DND-41 (cell line): ENCODE data around the gene IL15.

Experiments used
- ATAC-seq: fragments of 200-7000 bp; cut with Tn5 transposase; 3 replicates; pipeline ENCODE4 v1.9.1; 2021; ENCODE audit warnings: low read depth; ENCODE audit not compliant: insufficient read depth
- DNase-seq: peaks from one replicate; pipeline ENCODE4 v3.0.0-alpha.2; 2020
- H2AFZ ChIP-seq: 2 replicates; pipeline ENCODE4 v1.6.0; 2012; ENCODE audit warnings: low read depth, low read length
- H3K27ac ChIP-seq: 2 replicates; pipeline ENCODE4 v1.5.1; 2012; ENCODE audit warnings: low read length, inconsistent platforms
- H3K27me3 ChIP-seq: fragments of 200-600 bp; sonication (generic); 2 replicates; pipeline ENCODE4 v1.6.0; 2012; ENCODE audit warnings: low read length, mild to moderate bottlenecking, inconsistent platforms; ENCODE audit not compliant: insufficient read depth, poor library complexity
- H3K36me3 ChIP-seq: 2 replicates; pipeline ENCODE4 v1.5.1; 2012; ENCODE audit warnings: low read length, inconsistent platforms; ENCODE audit not compliant: insufficient read depth
- H3K4me1 ChIP-seq: 2 replicates; pipeline ENCODE4 v1.5.1; 2012; ENCODE audit warnings: mild to moderate bottlenecking, low read length; ENCODE audit not compliant: insufficient read depth
- H3K4me2 ChIP-seq: 2 replicates; pipeline ENCODE4 v1.6.0; 2012; ENCODE audit warnings: mild to moderate bottlenecking, moderate library complexity, low read length, inconsistent platforms; ENCODE audit not compliant: insufficient read depth
- H3K4me3 ChIP-seq, 2 experiments: fragments of 200-600 bp in 1 of 2; shearing (Covaris generic) in 1 of 2; 2 replicates each; pipeline ENCODE4 v1.5.1; 2012 to 2016; ENCODE audit warnings: inconsistent platforms in 2 of 2, low read length in 2 of 2, mild to moderate bottlenecking in 2 of 2, low read depth in 1 of 2, moderate library complexity in 1 of 2
- H3K79me2 ChIP-seq: 2 replicates; pipeline ENCODE4 v1.6.0; 2012; ENCODE audit warnings: low read length, inconsistent platforms; ENCODE audit not compliant: insufficient read depth
- H3K9ac ChIP-seq: 2 replicates; pipeline ENCODE4 v1.6.0; 2012; ENCODE audit warnings: low read depth, mild to moderate bottlenecking, inconsistent platforms, low read length, moderate library complexity
- H3K9me3 ChIP-seq: 2 replicates; pipeline ENCODE4 v1.5.1; 2012; ENCODE audit warnings: low read length, moderate library complexity, mild to moderate bottlenecking, inconsistent platforms; ENCODE audit not compliant: insufficient read depth, severe bottlenecking
- H4K20me1 ChIP-seq: 2 replicates; pipeline ENCODE4 v1.6.0; 2012; ENCODE audit warnings: low read length; ENCODE audit not compliant: insufficient read depth
- CTCF ChIP-seq: IDR thresholded peaks from 2 replicates; pipeline ENCODE4 v1.5.1; 2012; ENCODE audit warnings: borderline replicate concordance, low read length, moderate library complexity, mild to moderate bottlenecking; ENCODE audit not compliant: poor library complexity, severe bottlenecking; ENCODE audit errors: extremely low read depth
- EZH2 ChIP-seq: IDR thresholded peaks from 3 replicates; pipeline ENCODE4 v1.6.1; 2012; ENCODE audit warnings: borderline replicate concordance, low read depth, mild to moderate bottlenecking, moderate library complexity, low read length, inconsistent platforms; ENCODE audit not compliant: severe bottlenecking

IL15 gene

DNA sequence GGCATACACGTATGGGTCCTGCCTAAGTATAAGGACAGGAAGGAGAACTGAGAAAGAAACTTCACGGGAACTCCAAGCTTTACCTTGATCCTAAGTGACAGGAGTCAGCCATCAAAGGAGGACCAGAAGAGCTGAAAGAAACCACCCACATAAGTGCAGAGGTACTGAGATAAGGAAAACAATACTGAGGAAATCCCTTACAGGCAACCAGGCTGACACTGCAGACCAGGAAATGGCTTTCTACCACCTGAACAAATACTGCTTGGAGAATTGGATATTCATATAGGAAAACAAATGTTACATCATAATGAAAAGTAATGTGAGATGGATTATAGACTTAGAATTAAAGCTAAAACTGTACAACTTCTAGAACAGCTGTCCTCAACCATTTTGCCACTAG is 127.0 kb downstream of the IL15 start:
- Histone ChIP-seq H3K27ac (no peak overlapping the region), H3K36me3 (no peaks in the 10 kb centered on the region), H3K4me2 (no peak overlapping the region), H2AFZ (no peak overlapping the region), H3K9me3 (no peaks in the 10 kb centered on the region), H3K9ac (no peak overlapping the region), H3K27me3 (no peaks in the 10 kb centered on the region), H3K4me3 (no peak overlapping the region), H3K4me1 (no peaks in the 10 kb centered on the region), H4K20me1 (no peaks in the 10 kb centered on the region), H3K79me2 (no peaks in the 10 kb centered on the region)
- ATAC-seq (no peak), DNase-seq (no peak)
- TF ChIP-seq EZH2 (no peak), CTCF (no peak)

DNA sequence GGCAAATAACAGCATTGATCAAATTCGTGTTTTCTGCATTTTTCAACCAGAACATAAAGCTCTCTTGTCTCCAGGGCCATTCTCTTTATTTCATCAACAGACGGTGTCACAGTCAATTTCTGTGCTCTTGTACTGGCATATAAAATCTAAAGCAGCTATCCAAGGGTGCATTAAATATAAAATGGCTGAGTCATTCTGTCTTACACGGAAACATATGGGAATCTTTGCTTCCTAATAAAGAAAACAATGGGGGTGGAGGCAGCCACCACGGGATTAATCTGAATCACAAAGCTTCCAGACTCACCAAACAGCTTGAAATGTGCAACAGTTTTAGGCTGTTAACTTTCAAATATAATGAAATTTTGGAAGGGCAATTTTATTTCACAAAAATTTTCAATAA is 132.6 kb downstream of the IL15 start:
- H4K20me1 ChIP-seq: no peaks in the 10 kb centered on the region
- H3K27me3 ChIP-seq: peaks cover 3% of the 10 kb centered on the region
- H3K4me3 ChIP-seq: no peak overlapping the region
- no peaks in the 10 kb centered on the region for H3K9me3 ChIP-seq
- H3K4me1 ChIP-seq: no peaks in the 10 kb centered on the region
- TF ChIP-seq CTCF (no peak), EZH2 (no peak)
- H3K9ac ChIP-seq: no peak overlapping the region
- H3K27ac ChIP-seq: no peak overlapping the region
- no peak for ATAC-seq
- no peak overlapping the region for H2AFZ ChIP-seq
- H3K36me3 ChIP-seq: no peaks in the 10 kb centered on the region
- no peak for DNase-seq
- H3K4me2 ChIP-seq: no peak overlapping the region
- H3K79me2 ChIP-seq: no peaks in the 10 kb centered on the region

GRCh38 chr4:141771889-141772830 is 135.8 kb downstream of the IL15 start:
- Histone ChIP-seq H3K79me2 (no peaks in the 10 kb centered on the region), H3K9ac (no peak overlapping the region), H3K4me3 (no peak overlapping the region), H3K4me2 (no peak overlapping the region), H4K20me1 (no peaks in the 10 kb centered on the region), H3K36me3 (no peaks in the 10 kb centered on the region), H3K27ac (no peak overlapping the region), H2AFZ (no peak overlapping the region), H3K27me3 (peaks cover 6% of the 10 kb centered on the region), H3K9me3 (no peaks in the 10 kb centered on the region), H3K4me1 (no peaks in the 10 kb centered on the region)
- no peak for TF ChIP-seq CTCF
- ATAC-seq: no peak
- no peak for DNase-seq
